Measurements from ENCODE around the gene CLIC4.
"Not testable (repeated sequence)": the region's sequence is repeated elsewhere in the genome, so short reads cannot be mapped to it uniquely, and the experiment has no call there.

The CLIC4 gene

DNA sequence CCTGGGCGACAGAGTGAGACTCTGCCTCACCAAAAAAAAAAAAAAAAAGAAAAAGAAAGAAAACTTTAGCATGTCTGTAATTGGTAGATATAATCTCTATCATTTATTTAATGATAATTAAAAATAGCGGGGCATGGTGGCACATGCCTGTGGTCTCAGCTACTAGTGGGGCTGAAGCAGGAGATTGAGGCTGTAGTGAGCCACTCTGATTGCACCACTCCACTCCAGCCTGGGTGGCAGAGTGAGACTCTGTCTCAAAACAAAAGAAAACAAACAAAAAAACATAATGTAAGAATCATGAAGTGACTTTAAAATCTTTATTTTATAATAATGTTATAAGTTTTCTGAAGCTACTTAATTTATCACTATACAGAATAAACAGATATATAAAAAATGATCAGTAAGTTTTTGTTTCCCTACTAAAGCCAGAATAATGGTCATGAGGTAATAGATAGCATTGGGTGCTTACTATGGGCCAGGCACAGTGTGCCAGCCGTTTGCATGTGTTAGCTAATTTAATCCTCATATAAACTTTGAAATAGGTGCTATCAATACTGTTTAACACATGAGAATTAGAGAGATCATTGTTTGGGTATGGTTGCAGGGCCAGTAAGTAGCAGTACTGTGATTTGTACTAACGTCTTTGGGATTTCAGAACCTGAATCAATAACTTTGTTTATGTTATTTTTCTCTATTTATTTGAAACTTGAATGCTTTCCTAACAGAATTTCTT is 23.8 kb downstream of the CLIC4 start:
- no peak for DNase-seq
- intact Hi-C loops (cut with DNase I), result no loop called here

DNA sequence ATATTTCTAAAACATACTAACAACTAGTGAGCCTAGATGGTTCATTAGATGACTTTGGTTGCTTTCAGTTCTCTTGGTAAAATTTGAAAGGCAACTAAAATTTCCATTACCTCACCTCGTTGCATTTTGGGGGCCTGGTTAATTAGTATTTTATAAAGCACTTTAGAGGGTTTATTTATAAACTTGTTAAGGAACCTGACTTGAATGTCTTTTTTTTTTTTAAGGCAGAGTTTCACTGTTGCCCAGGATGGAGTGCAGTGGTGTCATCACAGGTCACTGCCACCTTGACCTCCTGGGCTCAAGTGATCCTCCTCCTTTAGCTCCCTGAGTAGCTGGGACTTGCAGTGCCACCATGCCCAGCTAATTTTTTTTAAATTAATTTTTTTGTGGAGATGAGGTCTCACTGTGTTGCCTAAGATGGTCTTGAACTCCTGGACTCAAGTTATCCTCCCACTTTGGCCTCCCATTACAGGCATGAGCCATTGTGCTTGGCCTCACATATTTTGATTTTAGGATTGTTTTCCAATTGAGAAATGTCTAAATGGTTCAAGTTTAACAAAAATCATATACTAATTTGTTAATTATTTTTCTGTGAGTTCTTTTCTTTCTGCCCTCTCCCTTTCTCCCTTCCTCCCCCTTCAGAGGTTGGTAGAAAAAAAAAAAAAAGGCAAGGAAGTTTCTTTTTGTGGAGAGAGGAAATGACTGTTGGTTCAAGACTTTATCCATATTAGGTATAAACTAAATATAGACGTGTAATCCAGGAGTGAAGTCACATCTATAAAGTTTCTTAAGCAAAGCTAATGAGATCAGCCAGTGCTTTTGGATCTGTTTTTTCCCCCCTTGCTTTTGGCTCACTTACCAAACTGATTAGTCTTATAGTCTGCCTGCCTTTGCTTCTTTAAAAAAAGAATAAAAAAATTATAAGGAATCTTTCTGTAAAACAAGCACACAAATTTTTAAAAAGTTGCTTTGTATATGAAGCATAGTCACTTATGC is 24.7 kb downstream of the CLIC4 start:
- intact Hi-C loops (cut with DNase I), result no loop called here
- DNase-seq, result no peak

GRCh38 chr1:24770881-24771280 is 25.6 kb downstream of the CLIC4 start:
- intact Hi-C loops (cut with DNase I), result no loop called here
- no peak for DNase-seq

- intact Hi-C loops (cut with DNase I), result no loop called here
- no peak for DNase-seq
These were observed 26.3 kb downstream of the CLIC4 start for GRCh38 chr1:24771574-24771973.

GRCh38 chr1:24773618-24774017 is 28.4 kb downstream of the CLIC4 start:
- intact Hi-C loops (cut with DNase I), result no loop called here
- DNase-seq, result no peak

GRCh38 chr1:24775348-24775747 is 30.1 kb downstream of the CLIC4 start:
- intact Hi-C loops (cut with DNase I), result no loop called here
- no peak for DNase-seq

DNA sequence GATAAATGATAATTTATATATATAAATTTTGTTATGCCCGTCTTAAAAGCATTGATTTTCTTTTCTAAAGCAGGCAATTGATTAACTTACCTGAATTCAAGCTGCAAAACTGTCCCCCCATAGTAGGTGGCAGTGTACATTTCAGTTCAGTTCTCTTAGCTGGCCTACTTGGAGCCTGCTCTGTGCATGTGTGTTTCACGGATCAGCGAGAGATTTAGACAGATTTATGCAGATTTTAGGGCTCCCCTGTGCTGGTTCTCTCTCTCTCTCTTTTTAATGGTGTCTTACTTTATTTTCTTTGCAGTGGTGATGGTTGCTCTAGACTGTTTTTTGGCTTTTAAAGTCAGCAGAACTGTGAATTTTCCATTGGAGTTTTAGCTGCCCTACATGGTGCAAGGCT is 30.7 kb downstream of the CLIC4 start:
- intact Hi-C loops (cut with DNase I), result no loop called here
- no peak for DNase-seq

DNA sequence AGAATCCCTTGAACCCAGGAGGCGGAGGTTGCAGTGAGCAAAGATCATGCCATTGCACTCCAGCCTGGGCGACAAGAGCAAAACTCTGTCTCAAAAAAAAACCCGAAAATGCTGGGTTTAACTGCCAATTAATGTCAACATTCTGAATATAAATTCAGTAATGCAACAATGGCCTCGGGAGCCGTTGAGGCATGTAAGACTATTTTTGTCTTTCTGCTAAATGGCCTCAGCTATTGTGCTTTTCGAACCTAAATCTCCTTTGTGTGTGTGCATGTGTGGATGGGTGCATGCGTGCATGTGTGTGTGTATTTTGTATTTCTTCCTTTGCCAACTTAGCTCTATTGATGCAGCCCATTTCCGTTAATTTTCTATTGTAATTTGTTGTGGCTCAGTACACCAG is 31.6 kb downstream of the CLIC4 start:
- intact Hi-C loops (cut with DNase I), result no loop called here
- DNase-seq, result no peak

- DNase-seq, result no peak
- intact Hi-C loops (cut with DNase I), result no loop called here
These were observed 32.9 kb downstream of the CLIC4 start for GRCh38 chr1:24778141-24778540.

- intact Hi-C loops (cut with DNase I); DNase-seq: not testable (repeated sequence)
These were observed 34.0 kb downstream of the CLIC4 start for GRCh38 chr1:24779199-24779598.

DNA sequence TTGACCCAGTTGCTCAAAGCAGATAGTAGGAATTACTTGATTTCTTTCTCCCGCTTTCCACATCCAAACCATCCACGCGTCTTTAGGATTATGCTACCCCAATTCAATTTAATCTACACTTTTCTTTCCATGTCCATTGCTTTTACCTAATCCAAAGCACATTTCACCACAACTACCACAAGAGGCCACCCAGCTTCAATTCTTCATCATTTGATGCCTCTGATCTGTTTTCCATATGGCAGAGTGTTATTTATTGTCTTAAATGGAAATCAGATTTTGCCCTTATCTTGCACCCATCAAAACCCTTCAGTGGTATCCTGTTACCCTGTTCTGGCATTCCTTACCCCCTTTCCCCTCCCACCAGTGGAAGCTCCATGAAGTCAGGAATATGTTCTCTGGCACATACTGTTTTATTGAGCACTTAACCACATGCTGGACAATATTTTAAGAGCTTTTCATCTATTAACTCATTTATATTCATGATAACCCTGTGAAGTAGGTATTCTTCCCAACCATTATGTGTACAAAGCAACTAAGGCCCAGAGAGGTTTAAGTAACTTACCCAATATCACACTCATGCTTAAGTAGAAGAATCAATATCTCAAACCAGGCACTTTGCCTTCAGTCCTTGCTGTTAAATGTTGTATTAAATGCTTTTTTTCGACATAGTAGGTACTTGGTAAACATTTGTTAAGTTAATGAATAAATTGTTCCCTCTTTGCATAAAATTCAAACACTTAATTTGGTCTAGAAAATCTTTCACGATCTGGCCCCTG is 34.6 kb downstream of the CLIC4 start:
- no peak for DNase-seq
- intact Hi-C loops (cut with DNase I), result no loop called here

DNA sequence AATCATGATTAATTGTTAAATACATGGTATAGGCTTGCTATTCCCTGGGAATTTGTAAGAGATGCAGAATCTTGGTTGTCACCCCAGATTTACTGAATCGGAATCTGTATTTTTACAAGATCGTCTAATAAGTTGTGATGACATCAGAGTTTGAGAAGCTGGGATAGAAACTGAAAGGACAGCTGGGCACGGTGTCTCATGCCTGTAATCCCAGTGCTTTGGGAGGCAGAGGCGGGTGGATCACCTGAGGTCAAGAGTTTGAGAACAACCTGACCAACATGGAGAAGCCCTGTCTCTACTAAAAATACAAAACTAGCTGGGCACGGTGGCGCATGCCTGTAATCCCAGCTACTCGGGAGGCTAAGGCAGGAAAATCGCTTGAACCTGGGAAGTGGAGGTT is 35.4 kb downstream of the CLIC4 start:
- DNase-seq; intact Hi-C loops (cut with DNase I): not testable (repeated sequence)

- intact Hi-C loops (cut with DNase I), result no loop called here
- no peak for DNase-seq
These were observed 37.4 kb downstream of the CLIC4 start for GRCh38 chr1:24782689-24783088.

DNA sequence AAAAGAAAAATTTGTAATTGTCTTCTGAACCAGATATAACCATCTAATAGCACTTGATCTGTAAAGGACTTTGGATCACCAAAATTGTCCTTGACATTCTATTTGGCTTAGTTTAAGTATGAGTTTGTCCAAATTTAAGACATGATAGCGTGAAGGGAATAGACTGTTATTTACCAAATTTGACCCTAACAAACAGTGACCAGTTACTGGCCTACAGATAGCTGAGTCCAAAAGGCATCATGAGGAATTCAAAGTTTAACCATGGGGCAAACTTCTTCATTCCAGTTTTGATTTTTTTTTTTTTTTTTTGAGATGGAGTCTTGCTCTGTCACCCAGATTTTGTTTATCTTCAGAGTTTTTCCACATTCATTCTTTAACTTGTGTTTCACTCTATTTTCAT is 38.5 kb downstream of the CLIC4 start:
- DNase-seq, result no peak
- intact Hi-C loops (cut with DNase I), result no loop called here

DNA sequence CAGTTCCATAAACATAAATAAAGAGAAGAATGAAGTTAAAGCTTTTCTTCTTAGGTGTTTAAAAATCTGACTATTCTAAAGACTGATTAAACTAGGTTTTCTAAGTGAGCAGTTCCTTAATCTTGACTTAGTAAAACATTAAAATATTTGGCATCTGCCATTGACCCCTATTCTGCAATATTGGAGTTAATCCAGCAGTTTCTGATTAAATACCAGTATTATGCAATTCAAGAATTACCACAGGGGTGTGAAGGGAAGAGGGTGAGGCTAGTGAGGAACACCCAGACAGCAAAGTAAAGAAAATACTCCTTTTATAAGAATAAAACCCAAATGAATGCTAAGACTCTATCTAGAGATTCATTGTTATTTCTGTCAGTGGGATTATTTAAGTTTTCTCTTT is 40.9 kb downstream of the CLIC4 start:
- DNase-seq, result no peak
- intact Hi-C loops (cut with DNase I), result no loop called here

GRCh38 chr1:24790490-24790889 is 45.2 kb downstream of the CLIC4 start:
- no peak for DNase-seq
- intact Hi-C loops (cut with DNase I), result no loop called here

- intact Hi-C loops (cut with DNase I), result no loop called here
These were observed 48.3 kb downstream of the CLIC4 start for GRCh38 chr1:24793447-24794129.

DNA sequence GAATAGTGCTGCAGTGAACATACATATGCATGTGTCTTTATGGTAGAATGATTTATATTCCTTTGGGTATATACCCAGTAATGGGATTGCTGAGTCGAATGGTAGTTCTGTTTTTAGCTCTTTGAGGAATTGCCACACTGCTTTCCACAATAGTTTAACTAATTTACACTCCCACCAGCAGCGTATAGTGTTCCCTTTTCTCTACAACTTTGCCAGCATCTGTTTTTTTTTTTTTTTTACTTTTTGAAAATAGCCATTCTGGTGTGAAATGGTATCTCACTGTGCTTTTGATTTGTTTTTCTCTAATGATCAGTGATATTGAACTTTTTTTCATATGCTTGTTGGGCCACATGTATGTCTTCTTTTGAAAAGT is 48.9 kb downstream of the CLIC4 start:
- DNase-seq; intact Hi-C loops (cut with DNase I): not testable (repeated sequence)

More at GRCh38 chr1:24793447-24794129, 48.3 kb downstream of the CLIC4 start:
- DNase-seq, result no peak

- intact Hi-C loops (cut with DNase I), result no loop called here
- DNase-seq, result no peak
These were observed 50.0 kb downstream of the CLIC4 start for GRCh38 chr1:24795236-24795635.

GRCh38 chr1:24796524-24796923 is 51.3 kb downstream of the CLIC4 start:
- intact Hi-C loops (cut with DNase I), result no loop called here
- DNase-seq, result no peak

All from posterior cingulate gyrus (tissue), 11 donors.